Liver (tissue), 9 donors: ENCODE data around the gene KCNK13. TPM values are rescaled to one million over a fixed set of nuclear protein-coding genes. Genes with fewer than 3 reads are reported as not detected.

ENCODE experiments used
- DNase-seq: peaks from one replicate; pipeline ENCODE4 v3.0.0-alpha.2; 2017; ENCODE audit warnings: low spot score
- H3K27ac ChIP-seq, 2 donors: one replicate each; pipeline ENCODE4 v1.7.0; 2013; ENCODE audit warnings: inconsistent platforms in 2 of 2, low read length in 2 of 2, control low read depth in 1 of 2, low read depth in 1 of 2, mild to moderate bottlenecking in 1 of 2
- H3K27me3 ChIP-seq, 4 donors: one replicate each; pipeline versions ENCODE4 v1.6.1 to v1.7.0; 2013; ENCODE audit warnings: low read length in 3 of 4, inconsistent platforms in 1 of 4, mild to moderate bottlenecking in 1 of 4, moderate library complexity in 1 of 4; ENCODE audit not compliant: control insufficient read depth in 4 of 4, insufficient read depth in 4 of 4
- H3K36me3 ChIP-seq, 4 donors: one replicate each; pipeline versions ENCODE4 v1.6.1 to v1.7.0; 2013; ENCODE audit warnings: low read length in 3 of 4, mild to moderate bottlenecking in 3 of 4, low read depth in 1 of 4, moderate library complexity in 1 of 4; ENCODE audit not compliant: control insufficient read depth in 4 of 4, insufficient read depth in 3 of 4
- H3K4me1 ChIP-seq, 4 donors: one replicate each; pipeline versions ENCODE4 v1.6.1 to v1.7.0; 2013; ENCODE audit warnings: low read length in 3 of 4, mild to moderate bottlenecking in 3 of 4, moderate library complexity in 1 of 4; ENCODE audit not compliant: control insufficient read depth in 4 of 4, insufficient read depth in 4 of 4
- H3K4me3 ChIP-seq, 3 donors: one replicate each; pipeline versions ENCODE4 v1.6.1 to v1.7.0; 2013; ENCODE audit warnings: low read length in 3 of 3, control low read depth in 1 of 3, low read depth in 1 of 3, mild to moderate bottlenecking in 1 of 3
- H3K9ac ChIP-seq, 2 donors: one replicate each; pipeline ENCODE4 v1.7.0; 2013; ENCODE audit warnings: low read length in 2 of 2, mild to moderate bottlenecking in 2 of 2, moderate library complexity in 2 of 2, control low read depth in 1 of 2, low read depth in 1 of 2
- H3K9me3 ChIP-seq, 4 donors: one replicate each; pipeline versions ENCODE4 v1.6.1 to v1.7.0; 2013; ENCODE audit warnings: low read length in 3 of 4; ENCODE audit not compliant: control insufficient read depth in 4 of 4
- FOXA1 ChIP-seq: IDR thresholded peaks from 2 replicates; pipeline ENCODE4 v1.6.1; 2016; ENCODE audit warnings: antibody characterized with exemption
- FOXA2 ChIP-seq: IDR thresholded peaks from 2 replicates; pipeline ENCODE4 v1.6.1; 2016; ENCODE audit warnings: antibody characterized with exemption
- GABPA ChIP-seq, 2 donors: IDR thresholded peaks in 1 of 2; conservative IDR thresholded peaks in 1 of 2; 2 replicates each; pipeline ENCODE4 v1.6.1; 2016; ENCODE audit warnings: antibody characterized with exemption in 2 of 2, mild to moderate bottlenecking in 1 of 2, moderate library complexity in 1 of 2
- HNF4A ChIP-seq, 2 donors: conservative IDR thresholded peaks; 2 replicates each; pipeline ENCODE4 v1.6.1; 2016; ENCODE audit warnings: antibody characterized with exemption in 2 of 2, mild to moderate bottlenecking in 2 of 2
- HNF4G ChIP-seq: IDR thresholded peaks from 2 replicates; pipeline ENCODE4 v1.6.1; 2016; ENCODE audit warnings: antibody characterized with exemption
- JUND ChIP-seq, 2 donors: IDR thresholded peaks; 2 replicates each; pipeline ENCODE4 v1.6.1; 2016; ENCODE audit warnings: antibody characterized with exemption in 2 of 2
- NR2F2 ChIP-seq: IDR thresholded peaks from 2 replicates; pipeline ENCODE4 v1.6.1; 2016; ENCODE audit warnings: antibody characterized with exemption
- RAD21 ChIP-seq, 2 donors: IDR thresholded peaks; 2 replicates each; pipeline ENCODE4 v1.6.1; 2016; ENCODE audit warnings: antibody characterized with exemption in 2 of 2, mild to moderate bottlenecking in 2 of 2
- SP1 ChIP-seq: IDR thresholded peaks from 2 replicates; pipeline ENCODE4 v1.6.1; 2018; ENCODE audit warnings: antibody characterized with exemption, mild to moderate bottlenecking
- TAF1 ChIP-seq: conservative IDR thresholded peaks from 2 replicates; pipeline ENCODE4 v1.6.1; 2016; ENCODE audit warnings: antibody characterized with exemption, mild to moderate bottlenecking
- YY1 ChIP-seq: IDR thresholded peaks from 2 replicates; pipeline ENCODE4 v1.6.1; 2016; ENCODE audit warnings: antibody characterized with exemption, mild to moderate bottlenecking
- WGBS: extraction: QIAGEN DNeasy Blood & Tissue Kit; methylation state at CpG from one replicate; pipeline ENCODE4 v1.1.7; 2013; 5-methylcytosine and 5-hydroxymethylcytosine counted together
- polyA plus RNA-seq, 2 donors: library from polyadenylated mRNA; stranded (reverse) in 1 of 2; unstranded in 1 of 2; fragments of 200-250 nt in 1 of 2; fragments of >200 nt in 1 of 2; fragmentation: Nextera tagmentation in 1 of 2; extraction: Ambion mirVana in 1 of 2; gene quantifications; one replicate each; pipeline versions ENCODE4 v1.2.1 to v1.2.3, GENCODE V29; 2013 to 2015
- total RNA-seq, 2 donors: library from RNA; depleted of rRNA; stranded (reverse); fragments of >200 nt; gene quantifications; one replicate each; pipeline ENCODE4 v1.2.3, GENCODE V29; 2014
- TF ChIP-seq, protein P1 (sequence below): fragments of 150-350 bp; IDR thresholded peaks from 2 replicates; pipeline ENCODE4 v1.5.1; 2017; ENCODE audit warnings: improper control_type of control experiment, low read depth, low read length; ENCODE audit not compliant: missing input control
- TF ChIP-seq, protein P2 (sequence below): IDR thresholded peaks from 2 replicates; pipeline ENCODE4 v1.6.1; 2016; ENCODE audit warnings: antibody characterized with exemption
- TF ChIP-seq, protein P3 (sequence below): IDR thresholded peaks from 2 replicates; pipeline ENCODE4 v1.6.1; 2016; ENCODE audit warnings: antibody characterized with exemption, mild to moderate bottlenecking
- TF ChIP-seq, protein P4 (sequence below): IDR thresholded peaks from 2 replicates; pipeline ENCODE4 v1.6.1; 2016; ENCODE audit warnings: antibody characterized with exemption
- donor health status: healthy.
- donor health status: healthy.
- donor health status: healthy.
- donor health status: healthy.
- donor health status: healthy.

Gene KCNK13
- total and polyA plus RNA-seq, 4 donors, result 0.25 to 0.61 (median 0.38) TPM; not detected in 1

DNA sequence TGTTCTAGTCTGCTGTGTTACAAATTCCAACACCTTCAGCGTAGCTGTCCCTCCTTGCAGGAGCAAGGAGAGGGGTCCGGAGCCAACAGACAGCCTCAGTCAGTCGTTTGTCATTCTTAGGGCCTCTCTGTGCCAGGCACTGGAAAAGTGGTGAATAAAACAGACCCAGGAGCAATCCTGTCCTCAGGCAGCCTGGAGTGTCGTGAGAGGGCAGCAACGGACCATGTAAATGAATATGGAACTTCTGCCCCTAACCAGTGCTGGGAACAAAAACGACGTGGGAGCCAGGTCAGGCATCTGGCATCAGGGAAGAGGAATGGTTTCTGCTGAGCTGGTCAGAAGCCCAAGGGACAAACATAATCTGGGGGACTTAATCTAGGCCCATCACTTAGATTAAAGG is 129.8 kb downstream of the KCNK13 start:
- Histone ChIP-seq H3K9me3 (no peaks in the 10 kb centered on the region), H3K27me3 (peaks cover 0 to 4% (median under 1%) of the 10 kb centered on the region in 4 donors), H3K4me1 (no peaks in the 10 kb centered on the region), H3K27ac (no peak overlapping the region), H3K4me3 (no peak overlapping the region), H3K36me3 (no peaks in the 10 kb centered on the region), H3K9ac (no peak overlapping the region)
- TF ChIP-seq, protein P1, sequence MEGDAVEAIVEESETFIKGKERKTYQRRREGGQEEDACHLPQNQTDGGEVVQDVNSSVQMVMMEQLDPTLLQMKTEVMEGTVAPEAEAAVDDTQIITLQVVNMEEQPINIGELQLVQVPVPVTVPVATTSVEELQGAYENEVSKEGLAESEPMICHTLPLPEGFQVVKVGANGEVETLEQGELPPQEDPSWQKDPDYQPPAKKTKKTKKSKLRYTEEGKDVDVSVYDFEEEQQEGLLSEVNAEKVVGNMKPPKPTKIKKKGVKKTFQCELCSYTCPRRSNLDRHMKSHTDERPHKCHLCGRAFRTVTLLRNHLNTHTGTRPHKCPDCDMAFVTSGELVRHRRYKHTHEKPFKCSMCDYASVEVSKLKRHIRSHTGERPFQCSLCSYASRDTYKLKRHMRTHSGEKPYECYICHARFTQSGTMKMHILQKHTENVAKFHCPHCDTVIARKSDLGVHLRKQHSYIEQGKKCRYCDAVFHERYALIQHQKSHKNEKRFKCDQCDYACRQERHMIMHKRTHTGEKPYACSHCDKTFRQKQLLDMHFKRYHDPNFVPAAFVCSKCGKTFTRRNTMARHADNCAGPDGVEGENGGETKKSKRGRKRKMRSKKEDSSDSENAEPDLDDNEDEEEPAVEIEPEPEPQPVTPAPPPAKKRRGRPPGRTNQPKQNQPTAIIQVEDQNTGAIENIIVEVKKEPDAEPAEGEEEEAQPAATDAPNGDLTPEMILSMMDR, result no peak
- TF ChIP-seq NR2F2 (no peak), JUND (IDR thresholded peaks at IDR 0.05) (no peak)
- WGBS, result 80% methylated on average over 7 of the region's 7 CpGs
- DNase-seq, result no peak

DNA sequence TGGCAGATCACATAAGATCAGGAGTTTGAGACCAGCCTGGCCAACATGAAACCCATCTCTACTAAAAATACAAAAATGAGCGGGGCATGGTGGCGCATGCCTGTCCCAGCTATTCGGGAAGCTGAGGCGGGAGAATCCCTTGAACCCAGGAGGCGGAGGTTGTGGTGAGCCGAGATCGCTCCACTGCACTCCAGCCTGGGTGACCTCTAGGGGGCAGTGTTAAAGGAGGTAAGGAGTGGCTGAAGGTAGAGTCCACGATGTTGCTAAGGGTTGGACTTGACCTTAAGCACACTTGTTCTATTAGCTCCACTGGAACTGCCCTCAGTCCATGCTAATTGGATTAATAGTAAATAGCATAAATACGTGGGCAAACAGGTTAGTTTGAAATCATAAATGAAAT is 132.1 kb downstream of the KCNK13 start:
- H3K4me3 ChIP-seq, result no peak overlapping the region
- no peak overlapping the region for H3K9ac ChIP-seq
- no peaks in the 10 kb centered on the region for H3K9me3 ChIP-seq
- 58% methylated on average over 9 of the region's 9 CpGs for WGBS
- H3K36me3 ChIP-seq, result no peaks in the 10 kb centered on the region
- DNase-seq, result no peak
- peaks cover 0 to 4% (median under 1%) of the 10 kb centered on the region in 4 donors for H3K27me3 ChIP-seq
- TF ChIP-seq SP1 (no peak), TAF1 (no peak)
- TF ChIP-seq, protein P2, sequence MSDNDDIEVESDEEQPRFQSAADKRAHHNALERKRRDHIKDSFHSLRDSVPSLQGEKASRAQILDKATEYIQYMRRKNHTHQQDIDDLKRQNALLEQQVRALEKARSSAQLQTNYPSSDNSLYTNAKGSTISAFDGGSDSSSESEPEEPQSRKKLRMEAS, result no peak
- no peak overlapping the region for H3K27ac ChIP-seq
- H3K4me1 ChIP-seq, result no peaks in the 10 kb centered on the region

DNA sequence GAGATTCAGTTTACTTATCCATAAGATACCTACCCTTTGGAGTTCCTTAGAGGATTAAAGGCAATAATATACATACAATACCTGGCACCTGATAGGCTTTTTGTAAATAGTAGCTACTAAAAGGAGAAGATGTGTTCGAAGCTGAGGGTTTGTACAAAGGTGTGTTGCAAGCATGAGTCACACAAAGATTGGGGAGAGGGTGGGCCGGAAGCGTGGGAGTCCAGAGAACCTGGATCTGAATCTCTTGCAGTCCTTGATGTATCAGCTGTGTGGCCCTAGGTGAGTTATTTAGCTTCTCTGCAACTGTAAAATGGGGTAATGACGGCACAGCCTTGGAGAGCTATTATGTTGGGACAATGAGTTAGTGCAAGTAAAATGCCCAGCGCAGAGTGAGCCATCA is 132.9 kb downstream of the KCNK13 start:
- H3K27me3 ChIP-seq, result peaks cover 0 to 4% (median under 1%) of the 10 kb centered on the region in 4 donors

More for the DNA sequence above, 132.9 kb downstream of the KCNK13 start:
- WGBS, result 58% methylated on average over 5 of the region's 5 CpGs
- H3K36me3 ChIP-seq, result no peaks in the 10 kb centered on the region
- H3K9ac ChIP-seq, result no peak overlapping the region
- DNase-seq, result no peak
- H3K4me1 ChIP-seq, result no peaks in the 10 kb centered on the region
- H3K27ac ChIP-seq, result no peak overlapping the region
- TF ChIP-seq GABPA (IDR thresholded peaks at IDR 0.05 in 1 of 2, conservative IDR thresholded peaks at IDR 0.05 in 1 of 2) (no peak), RAD21 (IDR thresholded peaks at IDR 0.05) (no peak), HNF4A (conservative IDR thresholded peaks at IDR 0.05) (no peak), NR2F2 (no peak), TAF1 (no peak), SP1 (no peak), YY1 (no peak), HNF4G (no peak), FOXA2 (no peak), FOXA1 (no peak)
- TF ChIP-seq, protein P2, result no peak
- TF ChIP-seq, protein P3, sequence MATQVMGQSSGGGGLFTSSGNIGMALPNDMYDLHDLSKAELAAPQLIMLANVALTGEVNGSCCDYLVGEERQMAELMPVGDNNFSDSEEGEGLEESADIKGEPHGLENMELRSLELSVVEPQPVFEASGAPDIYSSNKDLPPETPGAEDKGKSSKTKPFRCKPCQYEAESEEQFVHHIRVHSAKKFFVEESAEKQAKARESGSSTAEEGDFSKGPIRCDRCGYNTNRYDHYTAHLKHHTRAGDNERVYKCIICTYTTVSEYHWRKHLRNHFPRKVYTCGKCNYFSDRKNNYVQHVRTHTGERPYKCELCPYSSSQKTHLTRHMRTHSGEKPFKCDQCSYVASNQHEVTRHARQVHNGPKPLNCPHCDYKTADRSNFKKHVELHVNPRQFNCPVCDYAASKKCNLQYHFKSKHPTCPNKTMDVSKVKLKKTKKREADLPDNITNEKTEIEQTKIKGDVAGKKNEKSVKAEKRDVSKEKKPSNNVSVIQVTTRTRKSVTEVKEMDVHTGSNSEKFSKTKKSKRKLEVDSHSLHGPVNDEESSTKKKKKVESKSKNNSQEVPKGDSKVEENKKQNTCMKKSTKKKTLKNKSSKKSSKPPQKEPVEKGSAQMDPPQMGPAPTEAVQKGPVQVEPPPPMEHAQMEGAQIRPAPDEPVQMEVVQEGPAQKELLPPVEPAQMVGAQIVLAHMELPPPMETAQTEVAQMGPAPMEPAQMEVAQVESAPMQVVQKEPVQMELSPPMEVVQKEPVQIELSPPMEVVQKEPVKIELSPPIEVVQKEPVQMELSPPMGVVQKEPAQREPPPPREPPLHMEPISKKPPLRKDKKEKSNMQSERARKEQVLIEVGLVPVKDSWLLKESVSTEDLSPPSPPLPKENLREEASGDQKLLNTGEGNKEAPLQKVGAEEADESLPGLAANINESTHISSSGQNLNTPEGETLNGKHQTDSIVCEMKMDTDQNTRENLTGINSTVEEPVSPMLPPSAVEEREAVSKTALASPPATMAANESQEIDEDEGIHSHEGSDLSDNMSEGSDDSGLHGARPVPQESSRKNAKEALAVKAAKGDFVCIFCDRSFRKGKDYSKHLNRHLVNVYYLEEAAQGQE, result no peak
- TF ChIP-seq, protein P1, result no peak
- TF ChIP-seq, protein P4, sequence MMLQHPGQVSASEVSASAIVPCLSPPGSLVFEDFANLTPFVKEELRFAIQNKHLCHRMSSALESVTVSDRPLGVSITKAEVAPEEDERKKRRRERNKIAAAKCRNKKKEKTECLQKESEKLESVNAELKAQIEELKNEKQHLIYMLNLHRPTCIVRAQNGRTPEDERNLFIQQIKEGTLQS, result no peak
- H3K9me3 ChIP-seq, result no peaks in the 10 kb centered on the region
- no peak overlapping the region for H3K4me3 ChIP-seq
